ENCODE data around the gene ABCA13. TPM values are rescaled to one million over a fixed set of nuclear protein-coding genes. Genes with fewer than 3 reads are reported as not detected.

The ABCA13 gene
- total RNA-seq, 1 experiment from 2014 or later = 1.7 TPM

DNA sequence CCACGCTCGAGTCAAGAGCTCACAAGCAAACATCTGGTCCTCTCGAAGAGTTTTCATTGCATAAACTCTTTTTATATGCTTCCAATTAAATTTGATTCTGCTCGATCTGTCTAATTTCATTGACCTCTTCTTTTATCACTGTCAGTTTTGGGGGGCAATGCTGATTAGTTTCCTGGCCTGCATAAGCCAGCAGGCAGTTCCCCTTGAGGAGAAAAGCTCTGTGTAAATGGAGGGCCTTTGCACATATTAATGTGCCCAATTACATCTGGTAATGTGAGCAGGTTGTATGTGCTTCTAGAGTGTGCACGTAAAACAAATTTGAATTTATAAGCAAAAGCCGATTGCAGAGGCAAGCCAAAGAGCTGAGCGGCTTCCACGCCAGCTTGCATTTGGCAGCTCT lies 210.3 kb downstream of the ABCA13 start:
- in situ Hi-C loops (cut with HindIII; ENCODE audit: low pct_unique_long_range_greater_than_20kb, low sequenced_read_pairs) = no loop called here

DNA sequence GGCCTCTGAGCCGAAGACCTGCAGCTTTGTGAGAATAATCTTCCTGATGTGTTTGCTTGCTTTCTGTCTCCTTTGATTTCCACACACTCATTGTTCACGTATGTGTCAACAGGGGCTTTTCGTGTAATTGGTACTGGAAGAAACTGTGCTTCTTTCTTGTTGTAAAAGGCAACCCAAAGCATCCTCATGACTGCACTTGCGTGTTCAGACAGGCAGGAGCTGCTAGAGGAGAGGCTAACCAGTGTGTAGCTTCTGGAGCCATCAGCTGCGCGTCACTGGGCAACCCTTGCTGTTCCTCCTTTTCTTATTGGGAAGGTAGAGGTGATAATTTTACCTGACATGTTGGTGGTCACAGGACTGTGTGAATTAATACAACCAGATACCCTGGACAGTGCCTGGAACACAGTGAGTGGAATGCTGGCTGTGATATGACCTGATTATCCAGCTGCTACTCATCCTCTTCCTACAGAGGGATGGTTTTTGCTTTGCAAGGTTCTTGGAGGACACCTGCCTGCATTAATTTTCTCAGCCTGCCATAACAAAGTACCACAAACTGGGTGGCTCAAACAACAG lies 213.0 kb downstream of the ABCA13 start:
- Histone ChIP-seq H3K9me3 (ENCODE audit: control insufficient read depth, insufficient read depth, low read depth, low read length) (no peaks in the 10 kb centered on the region), H3K4me3 (ENCODE audit: low read depth in 2 of 2, low read length in 2 of 2) (no peak overlapping the region), H3K4me1 (ENCODE audit: control insufficient read depth, insufficient read depth, low read length) (no peaks in the 10 kb centered on the region), H3K27me3 (ENCODE audit: control insufficient read depth, insufficient read depth, low read length) (no peaks in the 10 kb centered on the region), H3K27ac (ENCODE audit: low read length) (no peak overlapping the region), H3K36me3 (ENCODE audit: control insufficient read depth, insufficient read depth, low read length) (no peaks in the 10 kb centered on the region)
- no TSS peak for BruUV-seq (replicated peaks)
- intact Hi-C loops (cut with micrococcal nuclease; ENCODE audit: unreplicated experiment) (no loop called here), in situ Hi-C loops (cut with HindIII; ENCODE audit: low pct_unique_long_range_greater_than_20kb, low sequenced_read_pairs) (no loop called here)
- ChIA-PET POLR2A (no interaction called here), CTCF (no interaction called here)
- TF ChIP-seq POLR2AphosphoS5 (IDR thresholded peaks at IDR 0.05; ENCODE audit: low read depth, low read length) (no peak), TCF7L2 (IDR thresholded peaks at IDR 0.05; ENCODE audit: low read depth, low read length) (no peak), SIN3A (IDR thresholded peaks at IDR 0.05; ENCODE audit: borderline replicate concordance, insufficient read depth, low read depth, low read length) (no peak)
- TF ChIP-seq, protein P1, sequence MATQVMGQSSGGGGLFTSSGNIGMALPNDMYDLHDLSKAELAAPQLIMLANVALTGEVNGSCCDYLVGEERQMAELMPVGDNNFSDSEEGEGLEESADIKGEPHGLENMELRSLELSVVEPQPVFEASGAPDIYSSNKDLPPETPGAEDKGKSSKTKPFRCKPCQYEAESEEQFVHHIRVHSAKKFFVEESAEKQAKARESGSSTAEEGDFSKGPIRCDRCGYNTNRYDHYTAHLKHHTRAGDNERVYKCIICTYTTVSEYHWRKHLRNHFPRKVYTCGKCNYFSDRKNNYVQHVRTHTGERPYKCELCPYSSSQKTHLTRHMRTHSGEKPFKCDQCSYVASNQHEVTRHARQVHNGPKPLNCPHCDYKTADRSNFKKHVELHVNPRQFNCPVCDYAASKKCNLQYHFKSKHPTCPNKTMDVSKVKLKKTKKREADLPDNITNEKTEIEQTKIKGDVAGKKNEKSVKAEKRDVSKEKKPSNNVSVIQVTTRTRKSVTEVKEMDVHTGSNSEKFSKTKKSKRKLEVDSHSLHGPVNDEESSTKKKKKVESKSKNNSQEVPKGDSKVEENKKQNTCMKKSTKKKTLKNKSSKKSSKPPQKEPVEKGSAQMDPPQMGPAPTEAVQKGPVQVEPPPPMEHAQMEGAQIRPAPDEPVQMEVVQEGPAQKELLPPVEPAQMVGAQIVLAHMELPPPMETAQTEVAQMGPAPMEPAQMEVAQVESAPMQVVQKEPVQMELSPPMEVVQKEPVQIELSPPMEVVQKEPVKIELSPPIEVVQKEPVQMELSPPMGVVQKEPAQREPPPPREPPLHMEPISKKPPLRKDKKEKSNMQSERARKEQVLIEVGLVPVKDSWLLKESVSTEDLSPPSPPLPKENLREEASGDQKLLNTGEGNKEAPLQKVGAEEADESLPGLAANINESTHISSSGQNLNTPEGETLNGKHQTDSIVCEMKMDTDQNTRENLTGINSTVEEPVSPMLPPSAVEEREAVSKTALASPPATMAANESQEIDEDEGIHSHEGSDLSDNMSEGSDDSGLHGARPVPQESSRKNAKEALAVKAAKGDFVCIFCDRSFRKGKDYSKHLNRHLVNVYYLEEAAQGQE (IDR thresholded peaks at IDR 0.05; ENCODE audit: insufficient read depth in 1 of 2, low read depth in 2 of 2, low read length in 1 of 2) = no peak
- TF ChIP-seq, protein P2, sequence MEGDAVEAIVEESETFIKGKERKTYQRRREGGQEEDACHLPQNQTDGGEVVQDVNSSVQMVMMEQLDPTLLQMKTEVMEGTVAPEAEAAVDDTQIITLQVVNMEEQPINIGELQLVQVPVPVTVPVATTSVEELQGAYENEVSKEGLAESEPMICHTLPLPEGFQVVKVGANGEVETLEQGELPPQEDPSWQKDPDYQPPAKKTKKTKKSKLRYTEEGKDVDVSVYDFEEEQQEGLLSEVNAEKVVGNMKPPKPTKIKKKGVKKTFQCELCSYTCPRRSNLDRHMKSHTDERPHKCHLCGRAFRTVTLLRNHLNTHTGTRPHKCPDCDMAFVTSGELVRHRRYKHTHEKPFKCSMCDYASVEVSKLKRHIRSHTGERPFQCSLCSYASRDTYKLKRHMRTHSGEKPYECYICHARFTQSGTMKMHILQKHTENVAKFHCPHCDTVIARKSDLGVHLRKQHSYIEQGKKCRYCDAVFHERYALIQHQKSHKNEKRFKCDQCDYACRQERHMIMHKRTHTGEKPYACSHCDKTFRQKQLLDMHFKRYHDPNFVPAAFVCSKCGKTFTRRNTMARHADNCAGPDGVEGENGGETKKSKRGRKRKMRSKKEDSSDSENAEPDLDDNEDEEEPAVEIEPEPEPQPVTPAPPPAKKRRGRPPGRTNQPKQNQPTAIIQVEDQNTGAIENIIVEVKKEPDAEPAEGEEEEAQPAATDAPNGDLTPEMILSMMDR (IDR thresholded peaks at IDR 0.05) = no peak
- DNase-seq (ENCODE audit: low read depth, low spot score) = no peak
- ATAC-seq = no peak

More for the DNA sequence above, 210.3 kb downstream of the ABCA13 start:
- ChIA-PET POLR2A (no interaction called here), CTCF (no interaction called here)
- DNase-seq (ENCODE audit: low read depth, low spot score) = no peak
- intact Hi-C loops (cut with micrococcal nuclease; ENCODE audit: unreplicated experiment) = no loop called here
- Histone ChIP-seq H3K4me1 (ENCODE audit: control insufficient read depth, insufficient read depth, low read length) (no peaks in the 10 kb centered on the region), H3K36me3 (ENCODE audit: control insufficient read depth, insufficient read depth, low read length) (no peaks in the 10 kb centered on the region), H3K9me3 (ENCODE audit: control insufficient read depth, insufficient read depth, low read depth, low read length) (no peaks in the 10 kb centered on the region), H3K4me3 (ENCODE audit: low read depth in 2 of 2, low read length in 2 of 2) (no peak overlapping the region), H3K27ac (ENCODE audit: low read length) (no peak overlapping the region), H3K27me3 (ENCODE audit: control insufficient read depth, insufficient read depth, low read length) (no peaks in the 10 kb centered on the region)
- no TSS peak for BruUV-seq (replicated peaks)
- TF ChIP-seq, protein P1 (IDR thresholded peaks at IDR 0.05; ENCODE audit: insufficient read depth in 1 of 2, low read depth in 2 of 2, low read length in 1 of 2) = no peak
- no peak for TF ChIP-seq POLR2AphosphoS5 (IDR thresholded peaks at IDR 0.05; ENCODE audit: low read depth, low read length)
- TF ChIP-seq SIN3A (IDR thresholded peaks at IDR 0.05; ENCODE audit: borderline replicate concordance, insufficient read depth, low read depth, low read length) = no peak
- ATAC-seq = no peak

Data from Panc1 (cell line).